Neuronal stem cell (in vitro differentiated cells): ENCODE data around the gene RAMP1.

Source experiments
- DNase-seq: peaks from one replicate; pipeline ENCODE4 v3.0.0-alpha.2; 2013; ENCODE audit warnings: low spot score
- H2AFZ ChIP-seq: one replicate; pipeline ENCODE4 v1.6.1; 2013; ENCODE audit warnings: mild to moderate bottlenecking, low read length, inconsistent platforms
- H2AK5ac ChIP-seq: 2 replicates; pipeline ENCODE4 v1.6.1; 2013; ENCODE audit warnings: low read depth, mild to moderate bottlenecking, inconsistent platforms, low read length, moderate library complexity, mixed read lengths
- H2BK120ac ChIP-seq: 2 replicates; pipeline ENCODE4 v1.6.1; 2013; ENCODE audit warnings: low read depth, mild to moderate bottlenecking, inconsistent platforms, low read length, moderate library complexity, mixed read lengths
- H2BK12ac ChIP-seq: one replicate; pipeline ENCODE4 v1.6.1; 2013; ENCODE audit warnings: low read length, inconsistent platforms
- H2BK15ac ChIP-seq: 2 replicates; pipeline ENCODE4 v1.6.1; 2013; ENCODE audit warnings: mild to moderate bottlenecking, low read length, inconsistent platforms, mixed read lengths
- H2BK5ac ChIP-seq: one replicate; pipeline ENCODE4 v1.6.1; 2013; ENCODE audit warnings: inconsistent platforms, mild to moderate bottlenecking, low read length, moderate library complexity
- H3K14ac ChIP-seq: one replicate; pipeline ENCODE4 v1.6.1; 2013; ENCODE audit warnings: low read length, inconsistent platforms
- H3K18ac ChIP-seq: 2 replicates; pipeline ENCODE4 v1.6.1; 2013; ENCODE audit warnings: low read length, inconsistent platforms
- H3K23ac ChIP-seq: 2 replicates; pipeline ENCODE4 v1.6.1; 2013; ENCODE audit warnings: low read depth, mild to moderate bottlenecking, mixed read lengths, low read length, inconsistent platforms; ENCODE audit not compliant: poor library complexity
- H3K27ac ChIP-seq: replicated peaks from 3 replicates; pipeline ENCODE4 v1.5.1; 2013; ENCODE audit warnings: low read length, inconsistent platforms
- H3K27me3 ChIP-seq, 3 experiments: 2 replicates each; pipeline ENCODE4 v1.6.1; 2013; ENCODE audit warnings: low read length in 3 of 3, mild to moderate bottlenecking in 2 of 3, inconsistent platforms in 1 of 3, low read depth in 1 of 3, mixed read lengths in 1 of 3, moderate library complexity in 1 of 3; ENCODE audit not compliant: control insufficient read depth in 3 of 3, insufficient read depth in 3 of 3
- H3K36me3 ChIP-seq, 2 donors: replicated peaks in 1 of 2; 2 replicates each; pipeline ENCODE4 v1.6.1; 2013; ENCODE audit warnings: low read length in 2 of 2; ENCODE audit not compliant: control insufficient read depth in 2 of 2, insufficient read depth in 2 of 2
- H3K4ac ChIP-seq: 2 replicates; pipeline ENCODE4 v1.6.1; 2013; ENCODE audit warnings: inconsistent platforms, mild to moderate bottlenecking, low read length, moderate library complexity
- H3K4me1 ChIP-seq, 2 donors: 1 replicate in 1 of 2; 2 replicates in 1 of 2; pipeline ENCODE4 v1.6.1; 2013; ENCODE audit warnings: low read length in 2 of 2, low read depth in 1 of 2; ENCODE audit not compliant: control insufficient read depth in 2 of 2, insufficient read depth in 1 of 2
- H3K4me2 ChIP-seq: one replicate; pipeline ENCODE4 v1.6.1; 2013; ENCODE audit warnings: mild to moderate bottlenecking, low read length, inconsistent platforms; ENCODE audit not compliant: insufficient read depth, poor library complexity, severe bottlenecking
- H3K4me3 ChIP-seq, 2 donors: 2 replicates each; pipeline ENCODE4 v1.5.1; 2013; ENCODE audit warnings: low read length in 2 of 2, mild to moderate bottlenecking in 2 of 2, inconsistent platforms in 1 of 2, moderate library complexity in 1 of 2
- H3K79me1 ChIP-seq: one replicate; pipeline ENCODE4 v1.6.1; 2013; ENCODE audit warnings: low read depth, mild to moderate bottlenecking, inconsistent platforms, low read length, moderate library complexity
- H3K9ac ChIP-seq: one replicate; pipeline ENCODE4 v1.6.1; 2013; ENCODE audit warnings: mild to moderate bottlenecking, low read depth, low read length, inconsistent platforms; ENCODE audit not compliant: poor library complexity
- H3K9me3 ChIP-seq, 2 donors: replicated peaks in 1 of 2; 2 replicates each; pipeline versions ENCODE3 to v1.6.1; 2013; ENCODE audit warnings: low read length in 2 of 2, mild to moderate bottlenecking in 2 of 2, inconsistent platforms in 1 of 2, low read depth in 1 of 2, mixed read lengths in 1 of 2, moderate library complexity in 1 of 2; ENCODE audit not compliant: control insufficient read depth in 2 of 2, insufficient read depth in 1 of 2
- H4K8ac ChIP-seq: one replicate; pipeline ENCODE4 v1.6.1; 2013; ENCODE audit warnings: low read depth, mild to moderate bottlenecking, inconsistent platforms, low read length, moderate library complexity
- H4K91ac ChIP-seq: one replicate; pipeline ENCODE4 v1.6.1; 2013; ENCODE audit warnings: low read length, low read depth, mild to moderate bottlenecking, inconsistent platforms; ENCODE audit not compliant: poor library complexity
- WGBS, 2 donors: extraction: QIAGEN DNeasy Blood & Tissue Kit; methylation state at CpG; one replicate each; pipeline ENCODE4 v1.1.7; 2013; ENCODE audit warnings: missing lambda C conversion rate in 2 of 2, mixed read lengths in 1 of 2; ENCODE audit not compliant: insufficient read length in 2 of 2, insufficient replicate concordance in 1 of 2; ENCODE audit errors: extremely low coverage in 2 of 2; 5-methylcytosine and 5-hydroxymethylcytosine counted together

The RAMP1 gene

GRCh38 chr2:237900891-237901831, 41.7 kb downstream of the RAMP1 start:
- H3K36me3 ChIP-seq = no peaks in the 10 kb centered on the region
- no peak overlapping the region for H4K91ac ChIP-seq
- H2BK12ac ChIP-seq = no peak overlapping the region
- H3K4me1 ChIP-seq = peaks cover 5 to 7% of the 10 kb centered on the region in 2 donors
- H3K27ac ChIP-seq = no peak overlapping the region
- no peak overlapping the region for H3K14ac ChIP-seq
- H3K9me3 ChIP-seq = peaks cover 0 to 5% of the 10 kb centered on the region in 2 donors
- H2BK15ac ChIP-seq = no peak overlapping the region
- no peak overlapping the region for H3K4me3 ChIP-seq
- peaks cover 0 to 3% (median 2%) of the 10 kb centered on the region in 3 experiments for H3K27me3 ChIP-seq
- H2BK5ac ChIP-seq = no peak overlapping the region
- H3K4ac ChIP-seq = no peak overlapping the region
- H3K18ac ChIP-seq = peak overlapping the region; percentile 23
- peaks cover 2% of the 10 kb centered on the region for H3K79me1 ChIP-seq
- H2AK5ac ChIP-seq = peak overlapping the region; percentile 13
- no peak overlapping the region for H3K4me2 ChIP-seq
- H2BK120ac ChIP-seq = no peak overlapping the region
- no peak overlapping the region for H4K8ac ChIP-seq
- no peak overlapping the region for H3K9ac ChIP-seq
- H2AFZ ChIP-seq = no peak overlapping the region
- no peak for DNase-seq
- WGBS, 2 donors = no CpG with 5 or more reads among the region's 19 CpGs
- H3K23ac ChIP-seq = no peak overlapping the region

- Histone ChIP-seq H3K27ac (no peak overlapping the region), H2BK12ac (no peak overlapping the region), H3K9ac (no peak overlapping the region), H4K91ac (no peak overlapping the region), H3K36me3 (no peaks in the 10 kb centered on the region), H3K4me3 (no peak overlapping the region), H3K9me3 (peaks cover 0 to 5% of the 10 kb centered on the region in 2 donors), H2AK5ac (no peak overlapping the region), H2BK15ac (no peak overlapping the region), H2AFZ (peak overlapping the region; percentile 22), H3K14ac (peak overlapping the region; percentile 38), H3K27me3 (peaks cover 0 to 1% (median under 1%) of the 10 kb centered on the region in 3 experiments), H2BK120ac (no peak overlapping the region), H3K79me1 (peaks cover 2% of the 10 kb centered on the region), H3K23ac (peak overlapping the region; percentile 89), H2BK5ac (no peak overlapping the region), H4K8ac (no peak overlapping the region), H3K4me2 (no peak overlapping the region), H3K4me1 (peaks cover 2 to 3% of the 10 kb centered on the region in 2 donors), H3K4ac (no peak overlapping the region), H3K18ac (peak overlapping the region; percentile 83)
- no CpG with 5 or more reads among the region's 22 CpGs for WGBS, 2 donors
- DNase-seq = no peak
Observed at GRCh38 chr2:237901932-237902850, 42.8 kb downstream of the RAMP1 start.

- H3K4me1 ChIP-seq = no peaks in the 10 kb centered on the region
- peak overlapping the region in 1 of 2 donors; percentile 3 for H3K4me3 ChIP-seq
- no peak overlapping the region for H2BK120ac ChIP-seq
- H2BK12ac ChIP-seq = no peak overlapping the region
- WGBS, 2 donors = no CpG with 5 or more reads among the region's 15 CpGs
- no peak overlapping the region for H2BK5ac ChIP-seq
- no peak overlapping the region for H3K18ac ChIP-seq
- no peak overlapping the region for H2AFZ ChIP-seq
- H3K9ac ChIP-seq = no peak overlapping the region
- H4K91ac ChIP-seq = no peak overlapping the region
- H3K36me3 ChIP-seq = no peaks in the 10 kb centered on the region
- no peak overlapping the region for H3K27ac ChIP-seq
- no peak overlapping the region for H3K23ac ChIP-seq
- no peaks in the 10 kb centered on the region for H3K27me3 ChIP-seq
- H3K4ac ChIP-seq = no peak overlapping the region
- no peak overlapping the region for H2AK5ac ChIP-seq
- no peak overlapping the region for H3K4me2 ChIP-seq
- peaks cover 0 to 13% of the 10 kb centered on the region in 2 donors for H3K9me3 ChIP-seq
- no peak overlapping the region for H4K8ac ChIP-seq
- DNase-seq = no peak
- H2BK15ac ChIP-seq = peak overlapping the region; percentile 17
- H3K79me1 ChIP-seq = peaks cover 2% of the 10 kb centered on the region
- no peak overlapping the region for H3K14ac ChIP-seq
Observed at GRCh38 chr2:237904831-237905599, 45.6 kb downstream of the RAMP1 start.
